NCI-H128 (cell line): ENCODE measurements around the gene MAB21L1.

ENCODE experiments used
- DNase-seq: peaks from one replicate; lab custom pipeline; 2025; ENCODE audit not compliant: unreplicated experiment; lab: John Stamatoyannopoulos, UW

MAB21L1 gene

GRCh38 chr13:35448465-35448864 lies 28.0 kb downstream of the MAB21L1 start:
- DNase-seq: no peak
